Omental fat pad (tissue), 4 donors: ENCODE measurements around the gene SYNE2. TPM values are rescaled to one million over a fixed set of nuclear protein-coding genes. Genes with fewer than 3 reads are reported as not detected.

Experiments
- ATAC-seq: fragments of 150-250 bp; one replicate; pipeline ENCODE4 v1.9.1; 2016; ENCODE audit warnings: mild to moderate bottlenecking, moderate library complexity; ENCODE audit not compliant: low FRiP score
- DNase-seq: peaks from one replicate; pipeline ENCODE4 v3.0.0-alpha.2; 2019; ENCODE audit warnings: low spot score
- total RNA-seq, 4 donors: library from RNA; depleted of rRNA; stranded (reverse); fragments of >200 nt; gene quantifications; one replicate each; pipeline ENCODE4 v1.1.0, GENCODE V29; 2016
- TF ChIP-seq, protein P1 (sequence below), 3 donors: fragments of 450-650 bp; IDR thresholded peaks; one replicate each; pipeline ENCODE4 v1.5.1; 2016 to 2017; ENCODE audit warnings: antibody characterized with exemption in 3 of 3, mild to moderate bottlenecking in 3 of 3, moderate library complexity in 2 of 3

Gene SYNE2
- total RNA-seq, 4 donors from 2014 or later, result 162 to 274 (median 207) TPM

DNA sequence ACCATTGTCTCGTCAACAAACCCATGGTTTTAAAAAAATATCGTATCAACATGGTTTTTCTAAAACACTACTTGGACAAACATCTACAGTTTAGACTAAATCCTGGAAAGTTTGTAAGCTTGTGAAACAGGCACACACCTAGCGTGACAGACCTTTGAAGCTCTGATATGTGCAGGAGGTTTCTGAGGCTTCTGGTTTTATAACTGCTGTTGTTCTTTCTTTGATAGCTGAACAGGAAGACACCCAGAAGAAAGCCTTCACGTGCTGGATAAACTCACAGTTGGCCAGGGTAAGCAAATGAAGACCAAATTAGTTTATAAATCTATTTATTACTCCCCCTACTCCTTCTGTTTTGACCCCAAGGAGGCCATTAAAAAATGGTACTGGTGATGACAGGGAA, 87.6 kb downstream of the SYNE2 start:
- DNase-seq (no peak), ATAC-seq (no peak)
- TF ChIP-seq, protein P1, sequence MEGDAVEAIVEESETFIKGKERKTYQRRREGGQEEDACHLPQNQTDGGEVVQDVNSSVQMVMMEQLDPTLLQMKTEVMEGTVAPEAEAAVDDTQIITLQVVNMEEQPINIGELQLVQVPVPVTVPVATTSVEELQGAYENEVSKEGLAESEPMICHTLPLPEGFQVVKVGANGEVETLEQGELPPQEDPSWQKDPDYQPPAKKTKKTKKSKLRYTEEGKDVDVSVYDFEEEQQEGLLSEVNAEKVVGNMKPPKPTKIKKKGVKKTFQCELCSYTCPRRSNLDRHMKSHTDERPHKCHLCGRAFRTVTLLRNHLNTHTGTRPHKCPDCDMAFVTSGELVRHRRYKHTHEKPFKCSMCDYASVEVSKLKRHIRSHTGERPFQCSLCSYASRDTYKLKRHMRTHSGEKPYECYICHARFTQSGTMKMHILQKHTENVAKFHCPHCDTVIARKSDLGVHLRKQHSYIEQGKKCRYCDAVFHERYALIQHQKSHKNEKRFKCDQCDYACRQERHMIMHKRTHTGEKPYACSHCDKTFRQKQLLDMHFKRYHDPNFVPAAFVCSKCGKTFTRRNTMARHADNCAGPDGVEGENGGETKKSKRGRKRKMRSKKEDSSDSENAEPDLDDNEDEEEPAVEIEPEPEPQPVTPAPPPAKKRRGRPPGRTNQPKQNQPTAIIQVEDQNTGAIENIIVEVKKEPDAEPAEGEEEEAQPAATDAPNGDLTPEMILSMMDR (IDR thresholded peaks at IDR 0.05), result no peak

DNA sequence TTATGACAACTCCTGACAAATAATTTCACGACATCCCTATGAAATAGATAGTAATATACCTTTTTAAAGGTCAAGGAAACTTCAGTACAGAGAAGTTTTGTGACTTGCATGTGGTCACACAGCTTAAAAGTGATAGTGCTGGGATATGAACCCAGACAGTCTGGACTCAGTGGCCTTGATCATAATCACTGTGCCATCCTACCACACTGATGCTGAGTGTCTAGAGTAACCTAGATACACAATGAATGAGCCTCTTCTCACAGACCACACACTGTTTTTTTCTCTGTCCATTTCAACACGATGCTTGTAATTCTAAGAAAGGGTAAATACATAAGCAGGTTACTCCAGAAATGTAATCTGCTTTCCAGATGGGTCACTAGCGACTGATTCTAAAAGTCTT, 88.2 kb downstream of the SYNE2 start:
- DNase-seq, result no peak
- TF ChIP-seq, protein P1 (IDR thresholded peaks at IDR 0.05), result no peak
- ATAC-seq, result no peak

DNA sequence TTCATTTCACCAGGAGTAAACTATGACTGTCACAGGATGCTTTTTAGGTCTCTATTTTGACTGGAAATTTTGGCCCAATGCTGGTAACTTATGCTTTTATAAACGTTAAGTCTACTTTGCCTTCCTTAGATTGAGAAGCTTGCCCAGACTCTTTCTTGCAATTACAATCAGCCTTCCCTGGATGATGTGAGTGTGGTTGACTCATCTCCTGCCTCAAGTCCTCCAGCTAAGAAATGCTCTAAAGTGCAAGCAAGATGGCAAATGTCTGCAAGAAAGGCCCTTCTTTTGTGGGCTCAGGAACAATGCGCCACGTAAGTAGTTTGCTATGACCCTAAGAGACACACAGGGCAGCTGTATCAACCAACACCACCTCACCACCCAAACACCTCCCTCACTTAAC, 96.9 kb downstream of the SYNE2 start:
- ATAC-seq, result no peak
- TF ChIP-seq, protein P1 (IDR thresholded peaks at IDR 0.05), result no peak
- DNase-seq, result no peak

DNA sequence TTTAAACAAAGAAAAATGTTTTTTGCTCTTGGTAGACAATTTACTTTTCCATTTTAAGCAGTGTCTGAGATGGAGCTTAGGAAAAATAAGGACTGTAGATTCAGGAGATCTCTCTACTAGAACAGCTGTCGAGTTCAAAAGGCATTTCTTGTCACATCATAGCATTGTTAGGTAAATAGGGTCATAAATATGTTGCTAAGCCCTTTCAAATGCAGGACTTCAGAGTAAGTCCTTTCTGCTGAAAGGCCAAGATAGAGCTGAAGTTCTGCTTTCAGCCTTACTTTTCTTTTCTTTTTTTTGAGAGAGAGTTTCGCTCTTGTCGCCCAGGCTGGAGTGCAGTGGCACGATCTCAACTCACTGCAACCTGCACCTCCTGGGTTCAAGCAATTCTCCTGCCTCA, 98.2 kb downstream of the SYNE2 start:
- ATAC-seq (no peak), DNase-seq (no peak)
- TF ChIP-seq, protein P1 (IDR thresholded peaks at IDR 0.05), result no peak

DNA sequence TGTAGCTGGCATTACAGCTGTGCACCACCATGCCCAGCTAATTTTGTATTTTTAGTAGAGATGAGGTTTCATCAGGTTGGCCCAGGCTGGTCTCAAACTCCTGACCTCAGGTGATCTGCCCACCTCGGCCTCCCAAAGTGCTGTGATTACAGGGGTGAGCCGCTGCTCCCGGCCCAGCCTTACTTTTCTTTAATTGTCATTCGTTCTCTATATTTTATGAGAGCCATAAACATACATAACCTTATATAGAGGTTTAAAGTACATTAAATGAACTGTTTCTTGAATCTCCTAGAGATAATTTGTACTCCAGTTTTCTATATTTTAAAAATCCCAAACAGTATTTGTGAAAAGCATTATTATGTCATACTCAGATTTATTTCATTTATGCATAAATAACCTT, 98.6 kb downstream of the SYNE2 start:
- DNase-seq, result no peak
- no peak for ATAC-seq
- TF ChIP-seq, protein P1 (IDR thresholded peaks at IDR 0.05), result no peak

DNA sequence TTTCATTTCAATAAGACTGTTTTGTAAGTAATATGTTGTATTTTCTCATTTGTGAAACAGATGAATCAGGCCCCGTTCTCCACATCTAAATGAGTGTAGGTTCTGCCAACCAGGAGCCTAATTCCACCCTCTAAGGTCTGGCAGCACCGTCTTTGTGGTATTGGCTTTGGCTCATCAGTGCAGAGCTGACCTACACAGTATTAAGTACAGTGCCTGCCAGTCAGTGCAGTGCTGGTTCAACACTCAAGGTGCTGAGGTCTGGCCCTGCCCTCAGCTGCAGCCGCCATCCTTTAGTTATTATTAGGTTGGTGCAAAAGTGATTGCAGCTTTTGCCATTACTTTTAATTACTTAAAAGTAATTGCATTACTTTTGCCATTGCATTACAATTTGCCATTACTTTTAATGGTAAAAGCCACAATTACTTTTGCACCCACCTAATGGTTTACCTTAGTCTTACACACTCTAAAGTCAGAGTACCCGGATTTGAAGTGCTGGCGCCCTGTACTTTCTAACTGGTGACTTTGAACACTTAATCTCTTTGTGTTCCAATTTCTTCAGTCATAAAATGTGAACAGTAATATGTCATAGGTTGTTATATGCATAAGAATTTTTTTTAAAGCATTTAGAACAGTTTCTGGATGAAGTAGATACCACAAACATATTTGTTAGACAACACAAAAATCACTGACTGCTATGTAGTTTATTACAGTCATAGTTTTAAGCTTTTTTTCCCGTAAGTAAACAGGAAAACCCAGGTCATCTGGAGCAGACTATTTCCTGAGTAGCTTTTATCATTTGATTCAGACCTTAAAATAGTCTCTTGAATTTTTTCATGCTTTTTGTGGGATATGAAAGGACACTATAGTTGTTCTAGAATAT, 99.5 kb downstream of the SYNE2 start:
- DNase-seq, result no peak
- no peak for ATAC-seq
- TF ChIP-seq, protein P1 (IDR thresholded peaks at IDR 0.05), result no peak

DNA sequence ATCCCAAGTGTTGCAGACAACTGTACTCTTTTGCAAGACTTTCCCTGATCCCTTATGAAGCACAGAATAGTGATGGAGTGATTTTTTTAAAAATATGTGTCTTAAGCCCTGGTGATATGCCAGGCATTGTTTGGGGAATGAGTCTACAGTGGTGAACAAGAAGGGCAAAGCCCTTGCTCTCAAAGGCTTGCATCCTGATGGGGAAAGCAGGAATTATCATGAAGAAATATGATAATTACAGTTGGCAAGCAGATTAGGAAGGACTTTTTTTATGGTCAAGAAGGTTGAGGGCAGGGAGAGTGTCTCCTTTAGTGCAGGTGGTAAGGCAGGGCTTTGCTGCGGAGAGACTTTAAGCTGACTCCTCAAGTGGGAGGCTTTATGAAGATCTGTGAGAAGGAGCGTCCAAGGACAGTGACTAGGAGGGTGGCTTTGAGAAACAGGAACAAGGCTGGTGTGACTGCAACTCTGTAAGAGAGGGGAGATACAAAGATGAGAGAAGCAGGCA, 100.2 kb downstream of the SYNE2 start:
- TF ChIP-seq, protein P1 (IDR thresholded peaks at IDR 0.05), result no peak
- ATAC-seq (no peak), DNase-seq (no peak)
